GM11168 (cell line): ENCODE results near the gene LIMS4.
"Not testable (repeated sequence)": the region's sequence is repeated elsewhere in the genome, so short reads cannot be mapped to it uniquely, and the experiment has no call there.

ENCODE experiments used
- in situ Hi-C: fragments of 300-500 bp; cut with MboI; formaldehyde crosslinking; loops from one replicate; pipeline ENCODE4 v1.12.0; 2022; ENCODE audit warnings: low sequenced_read_pairs; ENCODE audit not compliant: unreplicated experiment

Gene LIMS4

GRCh38 chr2:110455080-110455670, 17.4 kb downstream of the LIMS4 start:
- in situ Hi-C loops, result not testable (repeated sequence)

GRCh38 chr2:110450951-110451350, 21.7 kb downstream of the LIMS4 start:
- in situ Hi-C loops, result not testable (repeated sequence)

- in situ Hi-C loops, result not testable (repeated sequence)
These were observed 23.3 kb downstream of the LIMS4 start for GRCh38 chr2:110449127-110449947.

- in situ Hi-C loops, result not testable (repeated sequence)
These were observed 26.0 kb downstream of the LIMS4 start for GRCh38 chr2:110446644-110447043.

GRCh38 chr2:110443305-110444005, 29.2 kb downstream of the LIMS4 start:
- in situ Hi-C loops, result not testable (repeated sequence)

- in situ Hi-C loops, result not testable (repeated sequence)
These were observed 30.7 kb downstream of the LIMS4 start for GRCh38 chr2:110441905-110442304.

GRCh38 chr2:110434565-110434964, 38.1 kb downstream of the LIMS4 start:
- in situ Hi-C loops, result not testable (repeated sequence)

- in situ Hi-C loops, result not testable (repeated sequence)
These were observed 46.9 kb downstream of the LIMS4 start for GRCh38 chr2:110425725-110426124.

GRCh38 chr2:110424421-110424820, 48.2 kb downstream of the LIMS4 start:
- in situ Hi-C loops, result loop anchor here (25.0 kb wide), 1 partner anchor 212 kb away; the partner anchor contains the start of genes MTLN and NPHP1

- in situ Hi-C loops, result loop anchor here (25.0 kb wide), 1 partner anchor 211 kb away; the partner anchor contains the start of genes MTLN and NPHP1
These were observed 49.0 kb downstream of the LIMS4 start for GRCh38 chr2:110423574-110423962.

GRCh38 chr2:110422852-110423573, 49.6 kb downstream of the LIMS4 start:
- in situ Hi-C loops, result loop anchor here (25.0 kb wide), 1 partner anchor 211 kb away; the partner anchor contains the start of genes MTLN and NPHP1

GRCh38 chr2:110420641-110421354, 51.8 kb downstream of the LIMS4 start:
- in situ Hi-C loops, result loop anchor here (25.0 kb wide), 1 partner anchor 208 kb away; the partner anchor contains the start of genes MTLN and NPHP1

GRCh38 chr2:110407142-110407541, 65.5 kb downstream of the LIMS4 start:
- in situ Hi-C loops, result loop anchor here (25.0 kb wide), 1 partner anchor 195 kb away; the partner anchor contains the start of genes MTLN and NPHP1

- in situ Hi-C loops, result loop anchor here (25.0 kb wide), 1 partner anchor 193 kb away; the partner anchor contains the start of genes MTLN and NPHP1
These were observed 67.6 kb downstream of the LIMS4 start for GRCh38 chr2:110404988-110405387.

- in situ Hi-C loops, result loop anchor here (25.0 kb wide), 1 partner anchor 192 kb away; the partner anchor contains the start of genes MTLN and NPHP1
These were observed 68.4 kb downstream of the LIMS4 start for GRCh38 chr2:110404246-110404645.

- in situ Hi-C loops, result loop anchor here (25.0 kb wide), 1 partner anchor 189 kb away; the partner anchor contains the start of genes MTLN and NPHP1
These were observed 71.5 kb downstream of the LIMS4 start for GRCh38 chr2:110401001-110401618.

GRCh38 chr2:110399378-110399777, 73.2 kb downstream of the LIMS4 start:
- in situ Hi-C loops, result not testable (repeated sequence)

GRCh38 chr2:110395990-110396389, 76.6 kb downstream of the LIMS4 start:
- in situ Hi-C loops, result not testable (repeated sequence)
